A549 (cell line): Measurements from ENCODE around the gene ATG5. TPM values are rescaled to one million over a fixed set of nuclear protein-coding genes. Genes with fewer than 3 reads are reported as not detected.

Experiments used
- ATAC-seq, 2 experiments: fragments of 200-7000 bp in 1 of 2; fragments of >200 bp in 1 of 2; cut with Nextera tagmentation in 1 of 2; cut with Tn5 transposase in 1 of 2; 3 replicates each; pipeline versions ENCODE4 v1.8.0 to v1.9.1; 2018 to 2020; ENCODE audit warnings: mild to moderate bottlenecking in 1 of 2, moderate library complexity in 1 of 2
- CTCF ChIA-PET: fragments of 300-600 bp; sonication (Branson Sonifier 250); formaldehyde crosslinking; extraction: SDS; loops from one replicate; lab custom pipeline; 2021; ENCODE audit warnings: antibody characterized with exemption, inconsistent platforms; lab: Yijun Ruan, JAX
- POLR2A ChIA-PET: fragments of 350-600 bp; formaldehyde crosslinking; extraction: SDS; loops from one replicate; lab custom pipeline; 2021; ENCODE audit warnings: antibody characterized with exemption, inconsistent platforms; lab: Yijun Ruan, JAX
- DNase-seq, 2 experiments: peaks; one replicate each; pipeline versions ENCODE4 v3.0.0 to v3.0.0-alpha.2; 2011 to 2016; ENCODE audit warnings: low read depth in 1 of 2, low spot score in 1 of 2
- FAIRE-seq: peaks from 2 replicates; lab custom pipeline; 2011; peaks lifted over from hg19 to GRCh38; lab: Jason Lieb, UNC
- H3K27ac ChIP-seq, 2 experiments: fragments of >200 bp; sonication (Bioruptor Twin); formaldehyde crosslinking; 3 replicates each; pipeline ENCODE4 v1.5.1; 2016 to 2017
- H3K4me1 ChIP-seq: fragments of >200 bp; sonication (Bioruptor Twin); formaldehyde crosslinking; 3 replicates; pipeline ENCODE4 v1.6.1; 2016
- H3K4me2 ChIP-seq: fragments of >200 bp; sonication (Bioruptor Twin); formaldehyde crosslinking; 3 replicates; pipeline ENCODE4 v1.6.1; 2016
- H3K4me3 ChIP-seq: fragments of >200 bp; sonication (Bioruptor Twin); formaldehyde crosslinking; 3 replicates; pipeline ENCODE4 v1.5.1; 2016
- H3K9me3 ChIP-seq: fragments of >200 bp; sonication (Bioruptor Twin); formaldehyde crosslinking; 3 replicates; pipeline ENCODE4 v1.6.1; 2016
- ATOH8 ChIP-seq: fragments of 250-450 bp; sonication (Bioruptor Pico); IDR thresholded peaks from 2 replicates; pipeline ENCODE4 v1.5.0; 2020; ENCODE audit warnings: low read depth, mild to moderate bottlenecking, moderate library complexity
- CBX8 ChIP-seq: fragments of 200-600 bp; sonication (generic); IDR thresholded peaks from 2 replicates; pipeline ENCODE4 v1.6.1; 2016
- CEBPB ChIP-seq, 2 experiments: fragments of >200 bp in 1 of 2; sonication (Bioruptor Twin) in 1 of 2; formaldehyde crosslinking in 1 of 2; IDR thresholded peaks; 2 replicates each; pipeline ENCODE4 v1.6.1; 2012 to 2016
- CHD2 ChIP-seq: fragments of 150-350 bp; IDR thresholded peaks from 2 replicates; pipeline ENCODE4 v1.6.1; 2014; ENCODE audit warnings: low read length; ENCODE audit not compliant: partially characterized antibody
- EHF ChIP-seq: fragments of 250-450 bp; sonication (Bioruptor Pico); IDR thresholded peaks from 2 replicates; pipeline ENCODE4 v1.5.0; 2020; ENCODE audit warnings: mild to moderate bottlenecking
- GATA3 ChIP-seq: IDR thresholded peaks from 2 replicates; pipeline ENCODE4 v1.6.1; 2012; ENCODE audit warnings: borderline replicate concordance
- HDAC2 ChIP-seq: fragments of 200-600 bp; sonication (generic); IDR thresholded peaks from 2 replicates; pipeline ENCODE4 v1.6.1; 2016
- HES2 ChIP-seq: fragments of >200 bp; sonication (Bioruptor Twin); formaldehyde crosslinking; IDR thresholded peaks from 2 replicates; pipeline ENCODE4 v1.6.1; 2016
- HMGXB4 ChIP-seq: fragments of 250-450 bp; sonication (Bioruptor Pico); IDR thresholded peaks from 2 replicates; pipeline ENCODE4 v1.5.0; 2021; ENCODE audit warnings: mild to moderate bottlenecking, moderate library complexity, borderline replicate concordance
- HOXA7 ChIP-seq: fragments of 250-450 bp; sonication (Bioruptor Pico); IDR thresholded peaks from 2 replicates; pipeline ENCODE4 v1.5.0; 2020; ENCODE audit warnings: mild to moderate bottlenecking, moderate library complexity
- JUNB ChIP-seq: fragments of >200 bp; sonication (Bioruptor Twin); formaldehyde crosslinking; IDR thresholded peaks from 2 replicates; pipeline ENCODE4 v1.6.1; 2016
- KDM1A ChIP-seq: fragments of 200-600 bp; sonication (generic); IDR thresholded peaks from 2 replicates; pipeline ENCODE4 v1.6.1; 2016; ENCODE audit warnings: low read depth, mild to moderate bottlenecking
- KDM5A ChIP-seq: fragments of 200-600 bp; sonication (generic); IDR thresholded peaks from 2 replicates; pipeline ENCODE4 v1.6.1; 2016; ENCODE audit warnings: antibody characterized with exemption, mild to moderate bottlenecking
- MAFK ChIP-seq: fragments of 450-650 bp; IDR thresholded peaks from 2 replicates; pipeline ENCODE4 v1.6.1; 2014; ENCODE audit not compliant: partially characterized antibody
- MAZ ChIP-seq: fragments of 150-350 bp; IDR thresholded peaks from 2 replicates; pipeline ENCODE4 v1.6.1; 2014; ENCODE audit warnings: antibody characterized with exemption, low read depth, low read length, borderline replicate concordance
- MYC ChIP-seq: IDR thresholded peaks from 2 replicates; pipeline ENCODE4 v1.6.1; 2012; ENCODE audit warnings: mild to moderate bottlenecking, inconsistent platforms, low read length, improper control_type of control experiment, borderline replicate concordance
- NFE2L2 ChIP-seq: fragments of 150-350 bp; conservative IDR thresholded peaks from 2 replicates; pipeline ENCODE4 v1.6.1; 2014; ENCODE audit warnings: low read length
- NPAS2 ChIP-seq: fragments of 250-450 bp; sonication (Bioruptor Pico); IDR thresholded peaks from 2 replicates; pipeline ENCODE4 v1.8.0; 2022; ENCODE audit warnings: mild to moderate bottlenecking, moderate library complexity, borderline replicate concordance
- PHF8 ChIP-seq: fragments of 200-600 bp; sonication (generic); IDR thresholded peaks from 2 replicates; pipeline ENCODE4 v1.6.1; 2016; ENCODE audit warnings: low read depth, mild to moderate bottlenecking, antibody characterized with exemption, moderate library complexity, borderline replicate concordance
- POLR2A ChIP-seq: IDR thresholded peaks from 2 replicates; pipeline ENCODE4 v1.6.1; 2012; ENCODE audit warnings: mild to moderate bottlenecking, low read length
- POLR2AphosphoS2 ChIP-seq: conservative IDR thresholded peaks from 2 replicates; pipeline ENCODE4 v1.6.1; 2012; ENCODE audit warnings: low read length, improper control_type of control experiment, inconsistent platforms
- RARB ChIP-seq: fragments of 250-450 bp; sonication (Bioruptor Pico); IDR thresholded peaks from 2 replicates; pipeline ENCODE4 v1.8.0; 2021; ENCODE audit warnings: mild to moderate bottlenecking, moderate library complexity
- RCOR1 ChIP-seq: fragments of 150-350 bp; IDR thresholded peaks from 2 replicates; pipeline ENCODE4 v1.6.1; 2014; ENCODE audit warnings: antibody characterized with exemption, low read length, low read depth
- TP53 ChIP-seq: fragments of 250-450 bp; sonication (Bioruptor Pico); IDR thresholded peaks from 2 replicates; pipeline ENCODE4 v1.5.0; 2021; ENCODE audit warnings: mild to moderate bottlenecking, moderate library complexity
- ZC3H11A ChIP-seq: fragments of 450-650 bp; IDR thresholded peaks from 2 replicates; pipeline ENCODE4 v1.6.1; 2014; ENCODE audit warnings: antibody characterized with exemption, mild to moderate bottlenecking
- ZNF302 ChIP-seq: fragments of 250-450 bp; sonication (Bioruptor Pico); IDR thresholded peaks from 2 replicates; pipeline ENCODE4 v1.9.0; 2021; ENCODE audit warnings: inconsistent platforms, mild to moderate bottlenecking, moderate library complexity
- ZSCAN20 ChIP-seq: fragments of 250-450 bp; sonication (Bioruptor Pico); IDR thresholded peaks from 2 replicates; pipeline ENCODE4 v1.8.0; 2022; ENCODE audit warnings: mild to moderate bottlenecking, moderate library complexity
- WGBS: methylation state at CpG from one replicate; pipeline ENCODE4 v1.1.6; 2017; ENCODE audit errors: missing lambda C conversion rate; 5-methylcytosine and 5-hydroxymethylcytosine counted together
- polyA plus RNA-seq, 4 experiments: library from polyadenylated mRNA; depleted of rRNA in 3 of 4; stranded (reverse); fragments of >200 nt; fragmentation: RNase III in 1 of 4; extraction: RNeasy Plus Mini Kit Qiagen cat#74134 plus additional on column Dnase treatment in 1 of 4; gene quantifications; 2 replicates in 3 of 4; 3 replicates in 1 of 4; pipeline ENCODE4 v1.2.3, GENCODE V29; 2011 to 2017
- TF ChIP-seq, protein P1 (sequence below): fragments of 150-350 bp; IDR thresholded peaks from 2 replicates; pipeline ENCODE4 v1.6.1; 2014; ENCODE audit warnings: low read depth, mild to moderate bottlenecking, low read length
- TF ChIP-seq, protein P2 (sequence below): fragments of 450-650 bp; IDR thresholded peaks from 2 replicates; pipeline ENCODE4 v1.6.1; 2014; ENCODE audit warnings: antibody characterized with exemption

ATG5 gene
- polyA plus RNA-seq, 2 of the 4 experiments (the other 2 are of a cell fraction), result 26.6 to 53.5 TPM

- ATAC-seq (no peak), FAIRE-seq (no peak), DNase-seq (no peak)
- no peak for TF ChIP-seq RCOR1
- TF ChIP-seq NPAS2 (CRISPR knock-in tag), result no peak
- TF ChIP-seq HDAC2, result no peak
- TF ChIP-seq KDM1A, result no peak
- TF ChIP-seq ZC3H11A, result no peak
- no peak for TF ChIP-seq HOXA7 (CRISPR knock-in tag)
- no peak for TF ChIP-seq RARB
- no peak for TF ChIP-seq ZSCAN20 (CRISPR knock-in tag)
- no peak overlapping the region for H3K4me3 ChIP-seq
- ChIA-PET POLR2A (no interaction called here), CTCF (no interaction called here)
- H3K9me3 ChIP-seq, result no peaks in the 10 kb centered on the region
- H3K4me2 ChIP-seq, result no peak overlapping the region
- H3K4me1 ChIP-seq, result peaks cover 44% of the 10 kb centered on the region
- H3K27ac ChIP-seq, result no peak overlapping the region; a peak in 1 of 6 replicates
- WGBS, result 94% methylated on average over 4 of the region's 4 CpGs
These were observed 74.6 kb downstream of the ATG5 start for GRCh38 chr6:106250953-106251352.

GRCh38 chr6:106249658-106250057, 75.9 kb downstream of the ATG5 start:
- WGBS, result 74% methylated on average over 1 of the region's 1 CpG
- ATAC-seq, result no peak
- H3K4me3 ChIP-seq, result no peak overlapping the region
- ChIA-PET CTCF (no interaction called here), POLR2A (no interaction called here)
- H3K27ac ChIP-seq, result no peak overlapping the region
- H3K4me2 ChIP-seq, result no peak overlapping the region
- TF ChIP-seq CBX8 (no peak), JUNB (no peak), MYC (no peak), KDM5A (no peak), ZC3H11A (no peak), CEBPB (IDR thresholded peaks at IDR 0.05) (no peak), EHF (CRISPR knock-in tag) (no peak)
- TF ChIP-seq, protein P1, sequence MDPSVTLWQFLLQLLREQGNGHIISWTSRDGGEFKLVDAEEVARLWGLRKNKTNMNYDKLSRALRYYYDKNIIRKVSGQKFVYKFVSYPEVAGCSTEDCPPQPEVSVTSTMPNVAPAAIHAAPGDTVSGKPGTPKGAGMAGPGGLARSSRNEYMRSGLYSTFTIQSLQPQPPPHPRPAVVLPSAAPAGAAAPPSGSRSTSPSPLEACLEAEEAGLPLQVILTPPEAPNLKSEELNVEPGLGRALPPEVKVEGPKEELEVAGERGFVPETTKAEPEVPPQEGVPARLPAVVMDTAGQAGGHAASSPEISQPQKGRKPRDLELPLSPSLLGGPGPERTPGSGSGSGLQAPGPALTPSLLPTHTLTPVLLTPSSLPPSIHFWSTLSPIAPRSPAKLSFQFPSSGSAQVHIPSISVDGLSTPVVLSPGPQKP, result no peak
- DNase-seq, result no peak
- FAIRE-seq, result no peak
- H3K9me3 ChIP-seq, result no peaks in the 10 kb centered on the region
- peaks cover 31% of the 10 kb centered on the region for H3K4me1 ChIP-seq

GRCh38 chr6:106247733-106248132, 77.8 kb downstream of the ATG5 start:
- TF ChIP-seq CHD2, result no peak
- no peak for TF ChIP-seq RCOR1
- no peak for TF ChIP-seq KDM1A
- no peak for TF ChIP-seq POLR2A
- ATAC-seq, result no peak
- DNase-seq, result no peak
- CTCF ChIA-PET, result no interaction called here
- Histone ChIP-seq H3K4me1 (peaks cover 12% of the 10 kb centered on the region), H3K27ac (no peak overlapping the region), H3K4me2 (no peak overlapping the region), H3K9me3 (no peaks in the 10 kb centered on the region), H3K4me3 (no peak overlapping the region)
- POLR2A ChIA-PET, result no interaction called here
- FAIRE-seq, result no peak
- WGBS, result 90% methylated on average over 4 of the region's 4 CpGs

- Histone ChIP-seq H3K4me2 (no peak overlapping the region), H3K4me3 (no peak overlapping the region), H3K27ac (no peak overlapping the region), H3K9me3 (no peaks in the 10 kb centered on the region), H3K4me1 (peaks cover 7% of the 10 kb centered on the region)
- POLR2A ChIA-PET, result no interaction called here
- WGBS, result 81% methylated on average over 3 of the region's 3 CpGs
- FAIRE-seq (no peak), ATAC-seq (no peak), DNase-seq (no peak)
- CTCF ChIA-PET, result no interaction called here
- no peak for TF ChIP-seq HMGXB4 (CRISPR knock-in tag)
- no peak for TF ChIP-seq HES2
- no peak for TF ChIP-seq RCOR1
- no peak for TF ChIP-seq JUNB
- no peak for TF ChIP-seq MAFK
- no peak for TF ChIP-seq MAZ
- no peak for TF ChIP-seq GATA3
- no peak for TF ChIP-seq NFE2L2
- no peak for TF ChIP-seq ZNF302 (CRISPR knock-in tag)
- TF ChIP-seq PHF8, result no peak
- TF ChIP-seq, protein P2, sequence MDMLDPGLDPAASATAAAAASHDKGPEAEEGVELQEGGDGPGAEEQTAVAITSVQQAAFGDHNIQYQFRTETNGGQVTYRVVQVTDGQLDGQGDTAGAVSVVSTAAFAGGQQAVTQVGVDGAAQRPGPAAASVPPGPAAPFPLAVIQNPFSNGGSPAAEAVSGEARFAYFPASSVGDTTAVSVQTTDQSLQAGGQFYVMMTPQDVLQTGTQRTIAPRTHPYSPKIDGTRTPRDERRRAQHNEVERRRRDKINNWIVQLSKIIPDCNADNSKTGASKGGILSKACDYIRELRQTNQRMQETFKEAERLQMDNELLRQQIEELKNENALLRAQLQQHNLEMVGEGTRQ, result no peak
- TF ChIP-seq EHF (CRISPR knock-in tag), result no peak
- no peak for TF ChIP-seq ATOH8 (CRISPR knock-in tag)
- TF ChIP-seq POLR2AphosphoS2, result no peak
- no peak for TF ChIP-seq TP53 (CRISPR knock-in tag)
These were observed 78.3 kb downstream of the ATG5 start for GRCh38 chr6:106247293-106247692.
